IgD-negative memory B cell (primary cell): ENCODE measurements around the gene PARD3. TPM values are rescaled to one million over a fixed set of nuclear protein-coding genes. Genes with fewer than 3 reads are reported as not detected.

Experiments
- H3K27ac Mint-ChIP-seq, 3 donors: one replicate each; pipeline ENCODE4 v1.8.0; 2020 to 2022; ENCODE audit warnings: mild to moderate bottlenecking in 3 of 3, mixed read lengths in 3 of 3, moderate library complexity in 1 of 3
- H3K27me3 Mint-ChIP-seq: one replicate; pipeline ENCODE4 v1.8.0; 2021; ENCODE audit warnings: mixed read lengths
- H3K36me3 Mint-ChIP-seq: one replicate; pipeline ENCODE4 v1.8.0; 2020; ENCODE audit warnings: mild to moderate bottlenecking, mixed read lengths
- H3K4me1 Mint-ChIP-seq, 3 donors: one replicate each; pipeline ENCODE4 v1.8.0; 2020 to 2022; ENCODE audit warnings: mixed read lengths in 3 of 3, mild to moderate bottlenecking in 1 of 3
- H3K4me3 Mint-ChIP-seq, 4 donors: one replicate each; pipeline ENCODE4 v1.8.0; 2020 to 2022; ENCODE audit warnings: mild to moderate bottlenecking in 4 of 4, mixed read lengths in 4 of 4, moderate library complexity in 3 of 4
- H3K9me3 Mint-ChIP-seq, 3 donors: one replicate each; pipeline ENCODE4 v1.8.0; 2020 to 2021; ENCODE audit warnings: mixed read lengths in 3 of 3, mild to moderate bottlenecking in 1 of 3
- polyA plus RNA-seq: library from polyadenylated mRNA; unstranded; fragments of 300-500 nt; fragmentation: Illumina TruSeq; gene quantifications from one replicate; pipeline ENCODE4 v1.2.3, GENCODE V29; 2021

Gene PARD3
- polyA plus RNA-seq, 1 donor from 2014 or later: not detected

GRCh38 chr10:34104829-34105572 is 710.1 kb downstream of the PARD3 start:
- no peak overlapping the region for H3K27ac Mint-ChIP-seq
- no peak overlapping the region for H3K4me3 Mint-ChIP-seq
- peaks cover 1% of the 10 kb centered on the region for H3K36me3 Mint-ChIP-seq
- peaks cover 0 to 9% (median 2%) of the 10 kb centered on the region in 3 donors for H3K9me3 Mint-ChIP-seq
- H3K27me3 Mint-ChIP-seq: no peaks in the 10 kb centered on the region
- no peaks in the 10 kb centered on the region for H3K4me1 Mint-ChIP-seq

GRCh38 chr10:34102893-34103506 is 712.1 kb downstream of the PARD3 start:
- Mint-ChIP-seq H3K4me3 (no peak overlapping the region), H3K4me1 (no peaks in the 10 kb centered on the region), H3K9me3 (peaks cover 2 to 14% (median 10%) of the 10 kb centered on the region in 3 donors), H3K36me3 (no peaks in the 10 kb centered on the region), H3K27ac (no peak overlapping the region), H3K27me3 (no peaks in the 10 kb centered on the region)

GRCh38 chr10:34102237-34102673 is 712.8 kb downstream of the PARD3 start:
- no peaks in the 10 kb centered on the region for H3K27me3 Mint-ChIP-seq
- no peaks in the 10 kb centered on the region for H3K36me3 Mint-ChIP-seq
- no peak overlapping the region for H3K4me3 Mint-ChIP-seq
- H3K27ac Mint-ChIP-seq: no peak overlapping the region
- peaks cover 2 to 12% (median 10%) of the 10 kb centered on the region in 3 donors for H3K9me3 Mint-ChIP-seq
- no peaks in the 10 kb centered on the region for H3K4me1 Mint-ChIP-seq

- Mint-ChIP-seq H3K27ac (no peak overlapping the region), H3K27me3 (no peaks in the 10 kb centered on the region), H3K4me1 (no peaks in the 10 kb centered on the region), H3K9me3 (peaks cover 2 to 14% (median 12%) of the 10 kb centered on the region in 3 donors), H3K36me3 (no peaks in the 10 kb centered on the region), H3K4me3 (no peak overlapping the region)
Observed at GRCh38 chr10:34101001-34101400, 714.1 kb downstream of the PARD3 start.

- peaks cover 2 to 23% (median 13%) of the 10 kb centered on the region in 3 donors for H3K9me3 Mint-ChIP-seq
- no peak overlapping the region for H3K4me3 Mint-ChIP-seq
- no peaks in the 10 kb centered on the region for H3K4me1 Mint-ChIP-seq
- H3K27ac Mint-ChIP-seq: no peak overlapping the region
- no peaks in the 10 kb centered on the region for H3K36me3 Mint-ChIP-seq
- no peaks in the 10 kb centered on the region for H3K27me3 Mint-ChIP-seq
Observed at GRCh38 chr10:34098821-34099567, 716.1 kb downstream of the PARD3 start.

GRCh38 chr10:34097682-34098081 is 717.4 kb downstream of the PARD3 start:
- Mint-ChIP-seq H3K27me3 (no peaks in the 10 kb centered on the region), H3K36me3 (no peaks in the 10 kb centered on the region), H3K4me1 (no peaks in the 10 kb centered on the region), H3K27ac (no peak overlapping the region), H3K4me3 (no peak overlapping the region), H3K9me3 (peaks cover 3 to 23% (median 10%) of the 10 kb centered on the region in 3 donors)

- H3K27ac Mint-ChIP-seq: no peak overlapping the region
- H3K9me3 Mint-ChIP-seq: peaks cover 6 to 29% (median 11%) of the 10 kb centered on the region in 3 donors
- H3K4me1 Mint-ChIP-seq: no peaks in the 10 kb centered on the region
- no peaks in the 10 kb centered on the region for H3K36me3 Mint-ChIP-seq
- H3K27me3 Mint-ChIP-seq: peaks cover under 1% of the 10 kb centered on the region
- H3K4me3 Mint-ChIP-seq: no peak overlapping the region
Observed at GRCh38 chr10:34094961-34095360, 720.1 kb downstream of the PARD3 start.

- peaks cover 1% of the 10 kb centered on the region for H3K27me3 Mint-ChIP-seq
- peaks cover 6 to 28% (median 9%) of the 10 kb centered on the region in 3 donors for H3K9me3 Mint-ChIP-seq
- H3K36me3 Mint-ChIP-seq: no peaks in the 10 kb centered on the region
Observed at GRCh38 chr10:34094146-34094696, 720.9 kb downstream of the PARD3 start.

GRCh38 chr10:34092891-34093290 is 722.2 kb downstream of the PARD3 start:
- Mint-ChIP-seq H3K27ac (no peak overlapping the region), H3K9me3 (peaks cover 10 to 19% (median 10%) of the 10 kb centered on the region in 3 donors), H3K36me3 (no peaks in the 10 kb centered on the region), H3K4me1 (no peaks in the 10 kb centered on the region), H3K27me3 (peaks cover 1% of the 10 kb centered on the region), H3K4me3 (no peak overlapping the region)

More at GRCh38 chr10:34094146-34094696, 720.9 kb downstream of the PARD3 start:
- no peak overlapping the region for H3K4me3 Mint-ChIP-seq
- H3K27ac Mint-ChIP-seq: no peak overlapping the region
- H3K4me1 Mint-ChIP-seq: no peaks in the 10 kb centered on the region

GRCh38 chr10:34091635-34092195 is 723.4 kb downstream of the PARD3 start:
- no peaks in the 10 kb centered on the region for H3K36me3 Mint-ChIP-seq
- H3K27ac Mint-ChIP-seq: no peak overlapping the region
- H3K9me3 Mint-ChIP-seq: peaks cover 10 to 19% (median 10%) of the 10 kb centered on the region in 3 donors
- no peak overlapping the region for H3K4me3 Mint-ChIP-seq
- H3K4me1 Mint-ChIP-seq: no peaks in the 10 kb centered on the region
- peaks cover 1% of the 10 kb centered on the region for H3K27me3 Mint-ChIP-seq

GRCh38 chr10:34089253-34089652 is 725.8 kb downstream of the PARD3 start:
- Mint-ChIP-seq H3K27ac (no peak overlapping the region), H3K36me3 (no peaks in the 10 kb centered on the region), H3K4me3 (no peak overlapping the region), H3K27me3 (peaks cover 1% of the 10 kb centered on the region), H3K4me1 (no peaks in the 10 kb centered on the region), H3K9me3 (peaks cover 4 to 10% (median 6%) of the 10 kb centered on the region in 3 donors)

- H3K27ac Mint-ChIP-seq: no peak overlapping the region
- no peaks in the 10 kb centered on the region for H3K36me3 Mint-ChIP-seq
- H3K27me3 Mint-ChIP-seq: peaks cover 1% of the 10 kb centered on the region
- peaks cover 9 to 11% (median 10%) of the 10 kb centered on the region in 3 donors for H3K9me3 Mint-ChIP-seq
- H3K4me3 Mint-ChIP-seq: no peak overlapping the region
- H3K4me1 Mint-ChIP-seq: no peaks in the 10 kb centered on the region
Observed at GRCh38 chr10:34088208-34088794, 726.8 kb downstream of the PARD3 start.

GRCh38 chr10:34087095-34087418 is 728.0 kb downstream of the PARD3 start:
- no peaks in the 10 kb centered on the region for H3K36me3 Mint-ChIP-seq
- no peak overlapping the region for H3K4me3 Mint-ChIP-seq
- H3K27ac Mint-ChIP-seq: no peak overlapping the region

GRCh38 chr10:34083567-34083966 is 731.5 kb downstream of the PARD3 start:
- Mint-ChIP-seq H3K4me3 (no peak overlapping the region), H3K9me3 (peaks cover 4 to 6% (median 5%) of the 10 kb centered on the region in 3 donors), H3K27ac (no peak overlapping the region), H3K36me3 (no peaks in the 10 kb centered on the region), H3K4me1 (no peaks in the 10 kb centered on the region), H3K27me3 (no peaks in the 10 kb centered on the region)

More at GRCh38 chr10:34087095-34087418, 728.0 kb downstream of the PARD3 start:
- H3K9me3 Mint-ChIP-seq: peaks cover 5 to 11% (median 8%) of the 10 kb centered on the region in 3 donors
- peaks cover 1% of the 10 kb centered on the region for H3K27me3 Mint-ChIP-seq
- no peaks in the 10 kb centered on the region for H3K4me1 Mint-ChIP-seq
